ENCODE measurements around the gene SLC10A7. TPM values are rescaled to one million over a fixed set of nuclear protein-coding genes. Genes with fewer than 3 reads are reported as not detected.
A peak's percentile ranks its signal among the peaks of the same experiment; 100 is the strongest.

SLC10A7 gene
- total RNA-seq, 1 donor, result 20.3 TPM

DNA sequence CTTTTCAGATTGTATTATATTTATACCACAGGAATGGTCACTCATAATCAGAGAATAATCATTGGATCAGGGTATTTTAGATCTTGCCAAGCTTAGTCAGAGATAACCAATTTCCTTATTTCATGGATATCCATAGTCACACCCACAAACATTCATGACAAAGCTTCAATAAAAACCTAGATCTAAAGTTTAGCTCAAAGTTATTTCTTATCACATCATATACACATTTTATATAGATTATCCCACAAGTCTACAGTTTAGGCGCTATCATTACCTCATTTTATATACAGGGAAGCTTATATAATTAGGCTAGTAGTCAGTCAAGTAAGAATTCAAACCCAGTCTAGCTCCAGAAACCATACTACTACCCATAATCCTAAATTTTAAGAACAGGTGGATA lies 82.3 kb downstream of the SLC10A7 start:
- TF ChIP-seq, protein P1, sequence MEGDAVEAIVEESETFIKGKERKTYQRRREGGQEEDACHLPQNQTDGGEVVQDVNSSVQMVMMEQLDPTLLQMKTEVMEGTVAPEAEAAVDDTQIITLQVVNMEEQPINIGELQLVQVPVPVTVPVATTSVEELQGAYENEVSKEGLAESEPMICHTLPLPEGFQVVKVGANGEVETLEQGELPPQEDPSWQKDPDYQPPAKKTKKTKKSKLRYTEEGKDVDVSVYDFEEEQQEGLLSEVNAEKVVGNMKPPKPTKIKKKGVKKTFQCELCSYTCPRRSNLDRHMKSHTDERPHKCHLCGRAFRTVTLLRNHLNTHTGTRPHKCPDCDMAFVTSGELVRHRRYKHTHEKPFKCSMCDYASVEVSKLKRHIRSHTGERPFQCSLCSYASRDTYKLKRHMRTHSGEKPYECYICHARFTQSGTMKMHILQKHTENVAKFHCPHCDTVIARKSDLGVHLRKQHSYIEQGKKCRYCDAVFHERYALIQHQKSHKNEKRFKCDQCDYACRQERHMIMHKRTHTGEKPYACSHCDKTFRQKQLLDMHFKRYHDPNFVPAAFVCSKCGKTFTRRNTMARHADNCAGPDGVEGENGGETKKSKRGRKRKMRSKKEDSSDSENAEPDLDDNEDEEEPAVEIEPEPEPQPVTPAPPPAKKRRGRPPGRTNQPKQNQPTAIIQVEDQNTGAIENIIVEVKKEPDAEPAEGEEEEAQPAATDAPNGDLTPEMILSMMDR (IDR thresholded peaks at IDR 0.05; ENCODE audit: insufficient read depth, low read depth, low read length), result no peak
- no peak overlapping the region for H3K4me3 ChIP-seq (ENCODE audit: low read depth, low read length)
- no peak for DNase-seq (ENCODE audit: low read depth)

DNA sequence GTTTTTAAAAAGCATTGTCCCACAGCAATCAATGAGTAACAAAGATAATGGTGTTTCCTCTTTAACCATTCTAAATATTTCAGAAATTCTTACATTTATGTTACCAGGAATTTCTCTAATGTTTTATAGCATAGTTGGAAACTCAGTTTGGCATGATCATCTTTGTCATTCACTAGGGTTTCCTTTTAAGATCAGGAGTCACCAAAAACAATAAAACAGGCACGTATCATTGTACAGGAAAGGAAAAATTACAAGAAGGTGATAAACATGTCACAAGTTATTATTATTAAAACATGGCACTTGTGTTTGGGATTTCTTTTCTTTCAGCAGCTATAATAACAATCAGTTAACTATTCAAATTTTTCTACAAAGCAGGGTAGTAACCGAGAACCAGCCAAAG lies 84.0 kb downstream of the SLC10A7 start:
- TF ChIP-seq, protein P1 (IDR thresholded peaks at IDR 0.05; ENCODE audit: insufficient read depth, low read depth, low read length), result no peak
- no peak overlapping the region for H3K4me3 ChIP-seq (ENCODE audit: low read depth, low read length)
- no peak for DNase-seq (ENCODE audit: low read depth)

DNA sequence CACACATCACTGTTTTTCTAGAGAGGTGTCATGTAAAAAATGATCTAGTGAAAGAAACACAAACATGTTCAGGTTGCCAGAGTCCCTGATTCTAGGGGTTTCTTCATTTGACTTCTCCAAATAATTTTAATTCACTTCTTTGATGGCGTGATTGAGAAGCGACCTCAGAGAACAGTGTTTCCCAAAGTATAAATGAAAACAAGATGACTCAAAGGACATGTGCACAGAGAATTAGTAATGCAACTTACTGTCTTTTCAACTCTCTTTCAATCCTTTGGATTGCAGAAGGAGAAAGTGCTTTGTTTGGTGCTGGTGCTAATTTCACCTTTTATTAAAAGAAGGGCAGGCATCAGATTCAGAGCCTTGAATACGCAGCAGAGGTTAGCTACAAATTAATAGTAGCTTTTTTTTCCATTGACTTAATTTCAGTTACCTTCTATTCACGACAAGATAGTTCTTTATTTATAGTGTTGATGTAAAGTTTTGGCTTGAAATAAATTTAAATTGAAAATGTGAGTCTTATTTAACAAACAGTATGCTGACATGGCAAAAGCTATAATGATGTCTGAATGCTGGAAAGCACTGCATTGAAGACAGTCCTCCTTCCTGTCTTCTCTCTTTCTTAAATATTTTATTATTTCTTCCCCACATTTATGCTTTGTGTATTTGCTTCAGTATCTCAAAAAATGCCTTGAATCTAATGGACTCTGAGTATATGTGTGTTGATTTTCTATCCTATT lies 85.1 kb downstream of the SLC10A7 start:
- TF ChIP-seq, protein P1 (IDR thresholded peaks at IDR 0.05; ENCODE audit: insufficient read depth, low read depth, low read length), result no peak
- peak; percentile 19 for DNase-seq (ENCODE audit: low read depth)

DNA sequence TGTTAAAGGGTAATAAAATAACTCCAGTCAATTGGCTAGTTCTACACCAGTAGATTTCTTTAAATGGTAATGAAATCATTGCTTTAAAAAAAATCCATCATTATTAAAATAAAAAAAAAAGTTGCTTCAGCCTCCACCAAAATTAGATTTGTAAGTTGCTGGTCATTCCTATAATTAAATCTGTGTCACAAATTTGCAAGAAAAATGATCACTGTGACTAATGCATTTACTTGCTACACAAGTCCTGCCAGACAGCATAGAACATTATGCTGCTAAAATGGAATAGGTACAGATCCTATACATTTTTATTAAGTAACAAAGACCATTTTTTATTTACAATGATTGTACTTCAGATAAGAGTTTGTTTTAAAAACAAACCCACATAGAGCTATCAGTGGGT lies 85.8 kb downstream of the SLC10A7 start:
- DNase-seq (ENCODE audit: low read depth), result no peak
- TF ChIP-seq, protein P1 (IDR thresholded peaks at IDR 0.05; ENCODE audit: insufficient read depth, low read depth, low read length), result no peak
- no peak overlapping the region for H3K4me3 ChIP-seq (ENCODE audit: low read depth, low read length)

More for the DNA sequence above, 85.1 kb downstream of the SLC10A7 start:
- H3K4me3 ChIP-seq (ENCODE audit: low read depth, low read length), result no peak overlapping the region

DNA sequence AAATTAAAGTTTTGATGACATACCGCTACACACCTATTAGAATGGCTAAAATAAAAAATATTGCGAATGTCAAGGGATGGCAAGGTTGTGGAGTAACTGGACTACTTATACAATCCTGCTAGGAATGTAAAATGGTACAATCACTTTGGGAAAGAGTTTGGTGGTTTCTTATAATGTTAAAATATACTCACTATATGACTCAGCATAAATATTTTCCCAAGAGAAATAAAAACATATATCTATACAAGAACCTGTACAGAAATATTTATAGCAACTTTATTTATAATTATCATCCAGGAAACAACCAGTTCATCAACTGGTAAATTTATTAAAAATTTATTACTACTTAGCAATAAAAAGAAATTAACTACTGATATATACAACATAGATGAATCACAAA lies 89.7 kb downstream of the SLC10A7 start:
- H3K4me3 ChIP-seq (ENCODE audit: low read depth, low read length), result no peak overlapping the region
- TF ChIP-seq, protein P1 (IDR thresholded peaks at IDR 0.05; ENCODE audit: insufficient read depth, low read depth, low read length), result no peak
- DNase-seq (ENCODE audit: low read depth), result no peak

DNA sequence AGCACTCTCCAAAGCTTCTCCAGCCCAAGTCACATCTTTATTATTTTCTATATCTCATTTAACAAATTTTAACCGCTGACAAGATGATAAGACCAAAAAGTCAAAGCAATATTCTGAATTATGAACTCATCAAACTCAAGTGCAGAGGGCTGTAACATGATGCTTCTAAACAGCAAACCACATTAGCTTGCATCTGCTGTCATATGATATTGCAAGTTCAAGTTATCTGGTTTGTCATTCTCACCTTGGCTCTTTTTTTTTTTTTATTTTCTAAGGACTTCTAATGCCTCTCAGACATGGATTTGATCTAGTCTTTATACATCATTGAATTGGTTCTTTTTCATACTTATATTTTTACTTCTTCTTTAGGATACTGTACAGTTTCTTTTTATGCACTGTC lies 93.4 kb downstream of the SLC10A7 start:
- no peak for DNase-seq (ENCODE audit: low read depth)
- TF ChIP-seq, protein P1 (IDR thresholded peaks at IDR 0.05; ENCODE audit: insufficient read depth, low read depth, low read length), result no peak

DNA sequence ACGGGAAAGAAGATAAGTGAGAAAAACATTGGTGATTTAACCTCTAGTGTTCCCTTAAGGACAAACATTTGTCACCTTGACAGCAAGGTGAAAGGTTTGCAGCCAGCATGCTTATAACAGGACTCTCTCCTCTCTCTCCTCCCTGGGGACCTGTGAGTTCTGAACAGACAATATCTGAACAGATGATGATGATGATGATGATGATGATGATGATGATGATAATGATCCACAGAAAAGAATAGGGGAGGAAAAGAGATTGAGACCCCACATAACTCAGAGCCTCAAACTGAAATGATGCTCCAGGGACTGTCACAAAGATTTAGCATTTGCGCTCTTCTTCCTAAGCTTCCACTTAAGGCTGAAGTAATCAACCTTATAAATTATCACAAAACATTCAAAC lies 103.9 kb downstream of the SLC10A7 start:
- no peak for DNase-seq (ENCODE audit: low read depth)
- no peak overlapping the region for H3K4me3 ChIP-seq (ENCODE audit: low read depth, low read length)
- TF ChIP-seq, protein P1 (IDR thresholded peaks at IDR 0.05; ENCODE audit: insufficient read depth, low read depth, low read length), result no peak

More for the DNA sequence above, 93.4 kb downstream of the SLC10A7 start:
- H3K4me3 ChIP-seq (ENCODE audit: low read depth, low read length), result no peak overlapping the region
